Activated CD4-positive, alpha-beta T cell treated with anti-CD3 and anti-CD28 coated beads, Interleukin-2, amount 50 U/mL, for 1 hour (primary cell): Measurements from ENCODE around the gene EYS.
"Not testable (repeated sequence)": the region's sequence is repeated elsewhere in the genome, so short reads cannot be mapped to it uniquely, and the experiment has no call there.

Experiments used
- DNase-seq: peaks from one replicate; pipeline ENCODE4 v3.0.0-alpha.2; 2020

EYS gene

GRCh38 chr6:63745784-63746183, 1961.2 kb downstream of the EYS start:
- DNase-seq: no peak

- no peak for DNase-seq
Observed at GRCh38 chr6:63744810-63745209, 1962.2 kb downstream of the EYS start.

- DNase-seq: no peak
Observed at GRCh38 chr6:63743691-63744090, 1963.3 kb downstream of the EYS start.

- DNase-seq: no peak
Observed at GRCh38 chr6:63742060-63742459, 1965.0 kb downstream of the EYS start.

GRCh38 chr6:63740709-63741108, 1966.3 kb downstream of the EYS start:
- no peak for DNase-seq

- no peak for DNase-seq
Observed at GRCh38 chr6:63739094-63739687, 1967.8 kb downstream of the EYS start.

- DNase-seq: not testable (repeated sequence)
Observed at GRCh38 chr6:63738190-63738589, 1968.8 kb downstream of the EYS start.

GRCh38 chr6:63734923-63735322, 1972.1 kb downstream of the EYS start:
- DNase-seq: no peak

- no peak for DNase-seq
Observed at GRCh38 chr6:63732336-63732735, 1974.7 kb downstream of the EYS start.

GRCh38 chr6:63731930-63732329, 1975.1 kb downstream of the EYS start:
- no peak for DNase-seq

- no peak for DNase-seq
Observed at GRCh38 chr6:63730311-63730710, 1976.7 kb downstream of the EYS start.

GRCh38 chr6:63724721-63725120, 1982.3 kb downstream of the EYS start:
- no peak for DNase-seq

- no peak for DNase-seq
Observed at GRCh38 chr6:63721181-63721580, 1985.8 kb downstream of the EYS start.

- DNase-seq: no peak
Observed at GRCh38 chr6:63716169-63716568, 1990.9 kb downstream of the EYS start.

GRCh38 chr6:63714091-63714490, 1992.9 kb downstream of the EYS start:
- no peak for DNase-seq

GRCh38 chr6:63713332-63713731, 1993.7 kb downstream of the EYS start:
- no peak for DNase-seq

GRCh38 chr6:63709148-63709547, 1997.9 kb downstream of the EYS start:
- no peak for DNase-seq

- DNase-seq: no peak
Observed at GRCh38 chr6:63708631-63709030, 1998.4 kb downstream of the EYS start.

- no peak for DNase-seq
Observed at GRCh38 chr6:63706630-63707029, 2000.4 kb downstream of the EYS start.

GRCh38 chr6:63705707-63706106, 2001.3 kb downstream of the EYS start:
- no peak for DNase-seq

- DNase-seq: no peak
Observed at GRCh38 chr6:63690221-63690620, 2016.8 kb downstream of the EYS start.

- no peak for DNase-seq
Observed at GRCh38 chr6:63689421-63689820, 2017.6 kb downstream of the EYS start.

GRCh38 chr6:63685446-63686379, 2021.3 kb downstream of the EYS start:
- DNase-seq: no peak

GRCh38 chr6:63683071-63683603, 2023.9 kb downstream of the EYS start:
- no peak for DNase-seq
